IPS DF 6.9 (cell line): Measurements from ENCODE around the gene SUCLA2.

ENCODE experiments used
- DNase-seq: peaks from one replicate; pipeline ENCODE4 v3.0.0-alpha.2; 2013; ENCODE audit warnings: low read depth, low spot score
- H3K27ac ChIP-seq: one replicate; pipeline ENCODE4 v1.5.1; 2013; ENCODE audit warnings: low read length, control low read depth
- H3K27me3 ChIP-seq: 2 replicates; pipeline ENCODE4 v1.6.1; 2013; ENCODE audit warnings: mild to moderate bottlenecking, low read length; ENCODE audit not compliant: control insufficient read depth, insufficient read depth
- H3K36me3 ChIP-seq: 2 replicates; pipeline ENCODE4 v1.6.1; 2013; ENCODE audit warnings: low read length; ENCODE audit not compliant: control insufficient read depth, insufficient read depth
- H3K4me1 ChIP-seq: 2 replicates; pipeline ENCODE4 v1.6.1; 2013; ENCODE audit warnings: low read length; ENCODE audit not compliant: control insufficient read depth, insufficient read depth
- H3K4me3 ChIP-seq: 2 replicates; pipeline ENCODE4 v1.5.1; 2013; ENCODE audit warnings: mild to moderate bottlenecking, low read length
- H3K9me3 ChIP-seq: 2 replicates; pipeline ENCODE4 v1.6.1; 2013; ENCODE audit warnings: low read length, inconsistent platforms; ENCODE audit not compliant: control insufficient read depth, insufficient read depth
- WGBS: extraction: QIAGEN DNeasy Blood & Tissue Kit; methylation state at CpG from one replicate; pipeline ENCODE4 v1.1.7; 2013; ENCODE audit warnings: mixed read lengths, missing lambda C conversion rate; ENCODE audit not compliant: insufficient read length, insufficient coverage; 5-methylcytosine and 5-hydroxymethylcytosine counted together

SUCLA2 gene

GRCh38 chr13:47904891-47905290 lies 96.2 kb downstream of the SUCLA2 start:
- no peaks in the 10 kb centered on the region for H3K36me3 ChIP-seq
- no peak overlapping the region for H3K4me3 ChIP-seq
- H3K27ac ChIP-seq: no peak overlapping the region
- WGBS: no CpG with 5 or more reads among the region's 1 CpG
- no peaks in the 10 kb centered on the region for H3K27me3 ChIP-seq
- H3K4me1 ChIP-seq: no peaks in the 10 kb centered on the region
- no peak for DNase-seq
- H3K9me3 ChIP-seq: no peaks in the 10 kb centered on the region

GRCh38 chr13:47904241-47904640 lies 96.8 kb downstream of the SUCLA2 start:
- H3K27ac ChIP-seq: no peak overlapping the region
- H3K27me3 ChIP-seq: no peaks in the 10 kb centered on the region
- no peaks in the 10 kb centered on the region for H3K36me3 ChIP-seq
- no peak overlapping the region for H3K4me3 ChIP-seq
- no peaks in the 10 kb centered on the region for H3K9me3 ChIP-seq
- WGBS: no CpG with 5 or more reads among the region's 13 CpGs
- DNase-seq: no peak
- no peaks in the 10 kb centered on the region for H3K4me1 ChIP-seq

DNA sequence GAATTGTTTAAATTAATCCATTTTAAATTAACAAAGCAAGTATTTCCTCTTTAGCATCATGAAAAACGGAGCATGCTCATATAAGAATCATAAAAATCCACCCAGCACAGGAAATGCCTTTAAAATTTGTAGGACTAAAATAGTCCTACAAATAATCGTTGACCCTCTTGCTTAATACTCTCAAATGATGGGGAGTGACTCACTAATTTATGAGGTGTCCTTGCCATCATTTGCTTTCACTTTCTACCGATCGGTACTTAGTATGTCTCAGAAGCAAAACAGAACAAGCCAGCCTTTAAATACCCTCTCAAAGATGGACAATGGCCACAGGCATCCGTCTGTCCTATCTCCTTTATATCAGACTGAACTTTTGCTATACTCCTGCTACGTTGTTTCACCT lies 97.2 kb downstream of the SUCLA2 start:
- no peak for DNase-seq
- WGBS: no CpG with 5 or more reads among the region's 6 CpGs
- Histone ChIP-seq H3K4me1 (no peaks in the 10 kb centered on the region), H3K27ac (no peak overlapping the region), H3K27me3 (no peaks in the 10 kb centered on the region), H3K36me3 (no peaks in the 10 kb centered on the region), H3K9me3 (no peaks in the 10 kb centered on the region), H3K4me3 (no peak overlapping the region)

DNA sequence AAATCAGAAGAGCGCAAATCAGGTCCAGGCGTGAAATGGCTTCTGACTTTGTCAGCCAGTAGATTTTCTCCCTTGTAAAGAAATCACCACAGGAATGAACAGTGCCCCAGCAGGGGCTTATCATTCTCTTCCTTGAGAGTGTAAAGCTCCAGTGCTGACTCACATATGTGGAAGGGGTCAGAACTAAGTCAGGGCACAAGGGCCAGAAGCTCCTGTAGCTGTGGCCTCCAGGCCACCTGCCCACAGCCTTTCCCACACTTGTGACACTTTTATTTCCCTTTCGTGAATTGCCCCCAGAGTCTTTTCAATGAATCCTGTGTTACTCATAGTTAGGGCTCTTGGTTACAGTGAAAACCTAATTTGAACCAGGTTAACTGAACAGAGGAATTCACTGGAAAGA lies 99.6 kb downstream of the SUCLA2 start:
- DNase-seq: no peak
- H3K4me3 ChIP-seq: no peak overlapping the region
- H3K9me3 ChIP-seq: no peaks in the 10 kb centered on the region
- no peaks in the 10 kb centered on the region for H3K4me1 ChIP-seq
- no peak overlapping the region for H3K27ac ChIP-seq
- H3K36me3 ChIP-seq: no peaks in the 10 kb centered on the region
- WGBS: no CpG with 5 or more reads among the region's 3 CpGs
- no peaks in the 10 kb centered on the region for H3K27me3 ChIP-seq

- Histone ChIP-seq H3K27ac (no peak overlapping the region), H3K9me3 (no peaks in the 10 kb centered on the region), H3K27me3 (no peaks in the 10 kb centered on the region), H3K36me3 (no peaks in the 10 kb centered on the region), H3K4me1 (no peaks in the 10 kb centered on the region), H3K4me3 (no peak overlapping the region)
- DNase-seq: no peak
- no CpG with 5 or more reads among the region's 3 CpGs for WGBS
Observed at GRCh38 chr13:47898080-47898479, 103.0 kb downstream of the SUCLA2 start.

DNA sequence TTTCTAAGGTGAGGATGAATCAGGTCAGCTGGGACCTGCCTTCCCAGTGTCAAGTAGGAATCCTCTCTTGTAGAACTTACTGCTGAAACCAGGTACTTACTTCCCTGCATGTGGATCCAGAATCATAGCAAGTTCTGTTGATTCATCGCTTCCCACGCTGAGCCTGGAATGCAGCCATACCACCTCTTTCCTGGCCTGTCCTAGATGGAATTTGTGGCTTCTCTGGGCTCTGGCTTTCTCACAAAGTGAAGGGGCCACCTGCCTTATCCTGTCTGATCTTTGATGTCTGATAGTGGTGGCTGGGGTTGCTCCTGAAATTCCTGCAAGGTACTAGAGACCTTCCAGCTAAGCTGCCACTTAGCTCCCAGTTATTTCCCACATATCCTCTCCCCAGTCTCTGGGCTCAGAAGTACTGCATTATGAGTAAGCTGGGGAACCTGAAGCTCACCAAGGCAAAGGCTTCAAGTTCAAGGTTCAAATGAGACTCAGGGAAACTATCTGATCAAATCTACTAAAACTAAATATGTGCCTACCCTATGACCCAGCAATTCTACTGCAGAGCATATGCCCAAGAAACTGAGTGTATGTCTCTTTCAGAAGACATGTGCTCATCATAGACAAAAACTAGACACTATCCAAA lies 103.5 kb downstream of the SUCLA2 start:
- H3K4me1 ChIP-seq: no peaks in the 10 kb centered on the region
- H3K4me3 ChIP-seq: no peak overlapping the region
- no CpG with 5 or more reads among the region's 2 CpGs for WGBS
- H3K9me3 ChIP-seq: no peaks in the 10 kb centered on the region
- H3K27me3 ChIP-seq: no peaks in the 10 kb centered on the region
- DNase-seq: peak; percentile 11
- no peak overlapping the region for H3K27ac ChIP-seq
- H3K36me3 ChIP-seq: no peaks in the 10 kb centered on the region

GRCh38 chr13:47896546-47896945 lies 104.5 kb downstream of the SUCLA2 start:
- WGBS: no CpG with 5 or more reads among the region's 2 CpGs

GRCh38 chr13:47896111-47896510 lies 105.0 kb downstream of the SUCLA2 start:
- Histone ChIP-seq H3K36me3 (no peaks in the 10 kb centered on the region), H3K4me1 (no peaks in the 10 kb centered on the region), H3K27ac (no peak overlapping the region), H3K27me3 (no peaks in the 10 kb centered on the region), H3K9me3 (no peaks in the 10 kb centered on the region), H3K4me3 (no peak overlapping the region)
- no peak for DNase-seq
- no CpG with 5 or more reads among the region's 5 CpGs for WGBS

More at GRCh38 chr13:47896546-47896945, 104.5 kb downstream of the SUCLA2 start:
- DNase-seq: no peak
- no peaks in the 10 kb centered on the region for H3K9me3 ChIP-seq
- no peak overlapping the region for H3K4me3 ChIP-seq
- H3K27me3 ChIP-seq: no peaks in the 10 kb centered on the region
- H3K27ac ChIP-seq: no peak overlapping the region
- H3K36me3 ChIP-seq: no peaks in the 10 kb centered on the region
- no peaks in the 10 kb centered on the region for H3K4me1 ChIP-seq

DNA sequence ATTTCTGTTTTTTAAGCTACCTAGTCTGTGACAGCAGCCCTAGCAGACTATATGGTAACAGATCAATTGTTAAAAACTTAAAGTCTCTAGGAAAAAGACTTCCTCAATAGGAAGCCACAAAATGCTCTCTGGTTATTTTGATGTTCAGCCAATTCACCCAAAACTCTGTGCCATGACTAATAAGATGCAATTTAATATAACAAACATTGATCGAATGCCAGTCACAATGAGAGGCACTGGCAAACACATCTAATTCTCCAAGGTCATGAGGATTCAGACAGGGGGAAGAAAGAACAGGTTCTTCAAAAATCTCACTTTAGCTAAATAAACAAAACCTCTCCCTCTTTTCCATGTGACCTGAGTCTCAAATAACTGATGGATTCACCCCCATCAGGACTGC lies 107.5 kb downstream of the SUCLA2 start:
- Histone ChIP-seq H3K36me3 (no peaks in the 10 kb centered on the region), H3K4me3 (no peak overlapping the region), H3K9me3 (no peaks in the 10 kb centered on the region), H3K4me1 (no peaks in the 10 kb centered on the region), H3K27ac (no peak overlapping the region), H3K27me3 (no peaks in the 10 kb centered on the region)
- DNase-seq: no peak
- WGBS: no CpG with 5 or more reads among the region's 1 CpG
